MCF 10A (cell line): ENCODE results near the gene TCF3. TPM values are rescaled to one million over a fixed set of nuclear protein-coding genes. Genes with fewer than 3 reads are reported as not detected.

ENCODE experiments used
- BruUV-seq: library from RNA; stranded (reverse); fragments of 400-500 nt; replicated peaks from 2 replicates; lab custom pipeline; 2021; lab: Mats Ljungman, UMichigan
- CTCF ChIA-PET: fragments of 300-600 bp; sonication (Branson Sonifier 250); formaldehyde crosslinking; extraction: SDS; loops from one replicate; lab custom pipeline; 2021; ENCODE audit warnings: antibody characterized with exemption, inconsistent platforms; lab: Yijun Ruan, JAX
- POLR2A ChIA-PET: fragments of 300-600, 350-650 bp; sonication (Branson Sonifier 250); formaldehyde crosslinking; extraction: SDS; loops from one replicate; lab custom pipeline; 2020; ENCODE audit warnings: antibody characterized with exemption, inconsistent platforms; lab: Yijun Ruan, JAX
- DNase-seq: peaks from one replicate; pipeline ENCODE4 v3.0.0-alpha.2; 2018; ENCODE audit not compliant: unreplicated experiment
- H3K27ac Mint-ChIP-seq: one replicate; pipeline ENCODE4 v1.8.0; 2022; ENCODE audit warnings: mild to moderate bottlenecking, low read depth, mixed read lengths; ENCODE audit not compliant: unreplicated experiment
- H3K27me3 Mint-ChIP-seq: one replicate; pipeline ENCODE4 v1.8.0; 2022; ENCODE audit warnings: mixed read lengths; ENCODE audit not compliant: insufficient read depth, unreplicated experiment
- H3K36me3 Mint-ChIP-seq: one replicate; pipeline ENCODE4 v1.8.0; 2022; ENCODE audit warnings: mild to moderate bottlenecking, moderate library complexity, mixed read lengths; ENCODE audit not compliant: insufficient read depth, unreplicated experiment
- H3K4me1 Mint-ChIP-seq: one replicate; pipeline ENCODE4 v1.8.0; 2022; ENCODE audit warnings: mixed read lengths; ENCODE audit not compliant: insufficient read depth, unreplicated experiment
- H3K4me3 Mint-ChIP-seq: one replicate; pipeline ENCODE4 v1.8.0; 2022; ENCODE audit warnings: mild to moderate bottlenecking, moderate library complexity, mixed read lengths; ENCODE audit not compliant: unreplicated experiment
- H3K9me3 Mint-ChIP-seq: one replicate; pipeline ENCODE4 v1.8.0; 2022; ENCODE audit warnings: mixed read lengths; ENCODE audit not compliant: unreplicated experiment
- intact Hi-C: fragments of 100-400 bp; cut with micrococcal nuclease; formaldehyde crosslinking; loops from 2 replicates; pipeline ENCODE4 v1.14.1; 2022
- total RNA-seq: library from RNA; stranded (reverse); gene quantifications from 2 replicates; pipeline ENCODE4 v1.2.3, GENCODE V29; 2022
- TF ChIP-seq, protein P1 (sequence below): fragments of 200-600 bp; IDR thresholded peaks from one replicate; pipeline ENCODE4 v1.8.0; 2022; ENCODE audit warnings: antibody characterized with exemption, mild to moderate bottlenecking; ENCODE audit not compliant: unreplicated experiment

The TCF3 gene
- total RNA-seq, 1 experiment from 2014 or later, result 100 TPM

DNA sequence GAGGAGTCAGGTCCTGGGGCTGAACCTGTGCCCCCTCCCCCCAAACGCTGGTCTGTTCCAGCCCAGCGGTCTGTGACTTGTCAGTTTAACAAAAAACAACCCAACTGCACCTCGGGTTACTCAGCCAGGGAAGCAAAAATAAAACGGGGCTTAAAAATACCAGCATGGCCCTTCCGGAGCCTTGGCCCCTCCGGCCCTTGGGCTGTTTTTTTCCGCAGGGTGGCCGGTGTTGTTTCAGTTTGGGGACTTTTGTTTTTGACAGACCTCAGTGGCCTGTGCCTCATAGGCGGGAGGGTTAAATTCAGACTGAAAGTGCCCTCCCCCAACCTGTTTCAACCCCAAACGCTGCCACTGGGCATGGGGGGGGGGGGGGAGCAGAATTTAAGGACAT is 4.0 kb downstream of the TCF3 start:
- ChIA-PET CTCF (no interaction called here), POLR2A (interaction anchor here (1.1 kb wide), 1 partner anchor 43 kb away, joined by 3 read pairs; no protein-coding TSS in a partner anchor)
- BruUV-seq, result no TSS peak
- H3K4me3 Mint-ChIP-seq, result no peak overlapping the region
- no peak overlapping the region for H3K27ac Mint-ChIP-seq
- H3K36me3 Mint-ChIP-seq, result peaks cover 29% of the 10 kb centered on the region
- intact Hi-C loops, result no loop called here
- no peaks in the 10 kb centered on the region for H3K27me3 Mint-ChIP-seq
- no peaks in the 10 kb centered on the region for H3K9me3 Mint-ChIP-seq
- TF ChIP-seq, protein P1, sequence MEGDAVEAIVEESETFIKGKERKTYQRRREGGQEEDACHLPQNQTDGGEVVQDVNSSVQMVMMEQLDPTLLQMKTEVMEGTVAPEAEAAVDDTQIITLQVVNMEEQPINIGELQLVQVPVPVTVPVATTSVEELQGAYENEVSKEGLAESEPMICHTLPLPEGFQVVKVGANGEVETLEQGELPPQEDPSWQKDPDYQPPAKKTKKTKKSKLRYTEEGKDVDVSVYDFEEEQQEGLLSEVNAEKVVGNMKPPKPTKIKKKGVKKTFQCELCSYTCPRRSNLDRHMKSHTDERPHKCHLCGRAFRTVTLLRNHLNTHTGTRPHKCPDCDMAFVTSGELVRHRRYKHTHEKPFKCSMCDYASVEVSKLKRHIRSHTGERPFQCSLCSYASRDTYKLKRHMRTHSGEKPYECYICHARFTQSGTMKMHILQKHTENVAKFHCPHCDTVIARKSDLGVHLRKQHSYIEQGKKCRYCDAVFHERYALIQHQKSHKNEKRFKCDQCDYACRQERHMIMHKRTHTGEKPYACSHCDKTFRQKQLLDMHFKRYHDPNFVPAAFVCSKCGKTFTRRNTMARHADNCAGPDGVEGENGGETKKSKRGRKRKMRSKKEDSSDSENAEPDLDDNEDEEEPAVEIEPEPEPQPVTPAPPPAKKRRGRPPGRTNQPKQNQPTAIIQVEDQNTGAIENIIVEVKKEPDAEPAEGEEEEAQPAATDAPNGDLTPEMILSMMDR, result no peak
- no peaks in the 10 kb centered on the region for H3K4me1 Mint-ChIP-seq
- DNase-seq, result no peak

DNA sequence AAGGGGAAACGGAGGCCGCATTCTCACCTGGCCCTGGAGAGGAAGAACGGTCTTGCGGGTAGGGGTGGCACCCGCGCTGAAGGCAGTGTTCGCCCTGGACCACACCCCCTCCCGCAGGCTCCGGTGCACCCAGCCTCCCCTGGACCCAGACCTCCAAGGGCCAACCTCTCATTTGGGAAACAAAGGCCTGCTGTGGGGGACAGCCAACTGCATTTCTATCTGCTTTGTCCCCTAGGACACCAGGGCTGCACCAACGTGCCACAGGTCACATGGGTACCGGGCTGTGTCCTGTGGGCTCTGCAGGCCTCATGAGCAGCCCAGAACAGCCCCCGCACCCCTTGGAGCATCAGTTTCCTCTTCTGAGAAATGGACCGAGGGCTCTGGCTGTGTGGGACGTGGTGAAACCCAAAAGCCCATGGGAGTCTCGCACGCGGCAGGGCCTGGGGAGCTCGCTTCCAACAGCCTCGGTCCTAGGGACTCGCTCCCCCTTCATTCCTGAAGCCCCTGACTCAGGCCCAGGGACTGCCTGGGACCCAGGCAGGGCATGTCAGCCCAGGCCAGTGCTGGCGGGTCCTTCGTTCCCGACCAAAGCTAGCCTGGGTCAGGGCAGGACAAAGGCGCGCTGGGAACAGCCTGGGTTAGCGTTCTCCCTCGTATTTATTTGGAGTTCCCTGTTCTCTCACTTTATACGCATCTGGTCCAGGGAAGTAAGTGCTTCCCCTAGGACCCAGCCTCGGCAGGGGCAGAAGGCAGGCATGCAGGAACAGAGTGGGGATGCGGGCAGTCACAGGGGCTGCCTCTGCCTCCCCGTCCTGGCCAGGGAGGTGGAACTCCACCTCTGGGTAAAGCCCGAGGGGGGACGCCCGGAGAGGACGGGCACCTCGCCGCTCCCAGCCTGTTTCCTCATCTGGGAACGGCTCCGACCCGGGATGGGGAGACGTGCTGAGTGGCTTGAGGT is 4.6 kb downstream of the TCF3 start:
- CTCF ChIA-PET, result interaction anchor here (0.6 kb wide), 1 partner anchor 29 kb away, joined by 3 read pairs; no protein-coding TSS in a partner anchor
- DNase-seq, result no peak
- H3K27me3 Mint-ChIP-seq, result no peaks in the 10 kb centered on the region
- H3K4me3 Mint-ChIP-seq, result no peak overlapping the region
- no peaks in the 10 kb centered on the region for H3K9me3 Mint-ChIP-seq
- TF ChIP-seq, protein P1, result no peak
- intact Hi-C loops, result no loop called here
- peaks cover 36% of the 10 kb centered on the region for H3K36me3 Mint-ChIP-seq
- H3K4me1 Mint-ChIP-seq, result no peaks in the 10 kb centered on the region
- no peak overlapping the region for H3K27ac Mint-ChIP-seq
- POLR2A ChIA-PET, result no interaction called here
- BruUV-seq, result no TSS peak

DNA sequence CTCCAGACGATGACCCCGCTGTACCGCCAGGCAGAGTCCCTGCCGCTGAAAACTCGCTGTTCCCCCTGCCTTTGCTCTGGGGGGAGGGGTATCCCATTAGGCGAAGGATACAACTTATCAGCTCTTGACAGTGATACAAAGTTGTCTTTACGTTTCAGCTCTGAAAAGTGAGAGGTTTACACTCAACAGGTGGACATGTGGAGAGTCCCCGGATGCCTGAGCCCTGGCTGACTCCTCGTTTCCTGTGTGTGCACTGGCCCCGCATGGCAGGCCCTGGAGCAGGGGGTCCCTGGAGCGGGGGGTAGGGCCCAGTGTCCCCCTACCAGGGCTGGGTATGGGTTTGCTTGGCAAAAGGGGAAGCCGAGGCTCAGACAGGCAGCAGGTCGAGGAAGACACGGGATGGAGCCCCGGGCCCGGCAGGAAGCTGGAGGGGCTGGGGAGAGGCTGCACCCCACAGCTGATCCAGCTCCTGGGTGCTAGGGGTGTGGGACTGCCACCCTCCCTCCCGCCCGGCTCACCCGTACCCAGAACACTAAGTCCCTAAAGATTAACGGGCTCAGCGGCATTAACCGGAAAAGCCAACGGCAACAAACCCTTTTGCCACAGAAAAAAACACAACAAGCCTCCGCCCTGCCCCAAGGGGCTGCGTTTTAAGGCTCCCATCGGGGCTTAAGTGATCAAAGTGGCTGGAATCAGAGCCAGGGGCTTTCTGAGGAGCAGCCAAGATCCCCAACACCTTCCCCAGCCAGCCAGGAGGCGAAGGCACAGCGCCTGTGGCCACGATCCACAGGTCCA is 5.6 kb downstream of the TCF3 start:
- no peaks in the 10 kb centered on the region for H3K27me3 Mint-ChIP-seq
- no peaks in the 10 kb centered on the region for H3K9me3 Mint-ChIP-seq

More for the DNA sequence above, 5.6 kb downstream of the TCF3 start:
- Mint-ChIP-seq H3K27ac (no peak overlapping the region), H3K36me3 (peaks cover 42% of the 10 kb centered on the region), H3K4me3 (no peak overlapping the region), H3K4me1 (no peaks in the 10 kb centered on the region)
- TF ChIP-seq, protein P1, result no peak
- no TSS peak for BruUV-seq
- ChIA-PET POLR2A (no interaction called here), CTCF (interaction anchor here (0.6 kb wide), 1 partner anchor 30 kb away, joined by 3 read pairs; no protein-coding TSS in a partner anchor)
- no peak for DNase-seq
- intact Hi-C loops, result no loop called here
